H1 (cell line): ENCODE data around the gene FZD4. TPM values are rescaled to one million over a fixed set of nuclear protein-coding genes. Genes with fewer than 3 reads are reported as not detected.
A peak's percentile ranks its signal among the peaks of the same experiment; 100 is the strongest.

Source experiments
- CTCF ChIA-PET: fragments of 300-600 bp; sonication (Branson Sonifier 250); formaldehyde crosslinking; loops from one replicate; lab custom pipeline; 2021; ENCODE audit not compliant: partially characterized antibody; lab: Charles Lee
- POLR2A ChIA-PET: fragments of 300-600 bp; sonication (Branson Sonifier 250); formaldehyde crosslinking; loops from one replicate; lab custom pipeline; 2021; ENCODE audit warnings: inconsistent platforms; ENCODE audit not compliant: partially characterized antibody; lab: Charles Lee
- DNase-seq, 2 experiments: peaks; one replicate each; pipeline versions ENCODE4 v3.0.0 to v3.0.0-alpha.2; 2010 to 2022; ENCODE audit warnings: low spot score in 2 of 2, low read depth in 1 of 2, mixed read lengths in 1 of 2
- FAIRE-seq: peaks from 2 replicates; lab custom pipeline; 2011; peaks lifted over from hg19 to GRCh38; lab: Jason Lieb, UNC
- H2AFZ ChIP-seq: 2 replicates; pipeline ENCODE4 v1.8.1; 2012; ENCODE audit warnings: low read length, inconsistent platforms
- H2AK5ac ChIP-seq: 2 replicates; pipeline ENCODE4 v1.6.1; 2013; ENCODE audit warnings: low read depth, low read length
- H2BK120ac ChIP-seq: replicated peaks from 2 replicates; pipeline ENCODE3; 2013; ENCODE audit warnings: low read depth, low read length, inconsistent platforms
- H2BK12ac ChIP-seq: 2 replicates; pipeline ENCODE4 v1.6.1; 2013; ENCODE audit warnings: low read depth, low read length
- H2BK15ac ChIP-seq: 2 replicates; pipeline ENCODE4 v1.6.1; 2013; ENCODE audit warnings: low read length
- H2BK20ac ChIP-seq: 2 replicates; pipeline ENCODE4 v1.6.1; 2013; ENCODE audit warnings: low read length
- H2BK5ac ChIP-seq: 2 replicates; pipeline ENCODE4 v1.6.1; 2013; ENCODE audit warnings: low read depth, low read length
- H3K14ac ChIP-seq: 2 replicates; pipeline ENCODE4 v1.6.1; 2013; ENCODE audit warnings: inconsistent platforms; ENCODE audit not compliant: insufficient read length
- H3K18ac ChIP-seq: 2 replicates; pipeline ENCODE4 v1.6.1; 2013; ENCODE audit warnings: low read length; ENCODE audit errors: extremely low read depth
- H3K23ac ChIP-seq: 2 replicates; pipeline ENCODE4 v1.6.1; 2013; ENCODE audit warnings: inconsistent platforms; ENCODE audit not compliant: insufficient read length
- H3K23me2 ChIP-seq: 2 replicates; pipeline ENCODE4 v1.6.1; 2013; ENCODE audit warnings: low read depth, low read length
- H3K27ac ChIP-seq: 2 replicates; pipeline ENCODE4 v1.6.1; 2011; ENCODE audit warnings: low read depth, low read length, inconsistent platforms
- H3K27me3 ChIP-seq, 4 experiments: replicated peaks in 1 of 4; 1 replicate in 1 of 4; 2 replicates in 3 of 4; pipeline versions ENCODE4 v1.6.1 to v1.8.1; 2011 to 2013; ENCODE audit warnings: low read length in 3 of 4, mild to moderate bottlenecking in 3 of 4, inconsistent platforms in 2 of 4, mixed read lengths in 2 of 4, moderate library complexity in 1 of 4; ENCODE audit not compliant: control insufficient read depth in 3 of 4, insufficient read depth in 3 of 4; ENCODE audit errors: extremely low read depth in 1 of 4
- H3K36me3 ChIP-seq, 4 experiments: 2 replicates each; pipeline versions ENCODE4 v1.6.1 to v1.8.1; 2011 to 2013; ENCODE audit warnings: mild to moderate bottlenecking in 4 of 4, low read length in 3 of 4, moderate library complexity in 2 of 4, control low read depth in 1 of 4, inconsistent platforms in 1 of 4; ENCODE audit not compliant: insufficient read depth in 4 of 4, control insufficient read depth in 2 of 4
- H3K4ac ChIP-seq: replicated peaks from 2 replicates; pipeline ENCODE3; 2013; ENCODE audit warnings: low read length, low read depth, mixed read lengths, inconsistent platforms; ENCODE audit not compliant: insufficient read length
- H3K4me1 ChIP-seq, 4 experiments: replicated peaks in 1 of 4; 1 replicate in 1 of 4; 2 replicates in 3 of 4; pipeline versions ENCODE4 v1.6.1 to v1.8.1; 2011 to 2013; ENCODE audit warnings: low read length in 3 of 4, inconsistent platforms in 2 of 4, mixed read lengths in 1 of 4; ENCODE audit not compliant: insufficient read depth in 4 of 4, control insufficient read depth in 3 of 4
- H3K4me2 ChIP-seq, 2 experiments: 2 replicates each; pipeline versions ENCODE4 v1.6.1 to v1.8.1; 2011 to 2013; ENCODE audit warnings: low read depth in 2 of 2, low read length in 2 of 2, control low read depth in 1 of 2, inconsistent platforms in 1 of 2, mild to moderate bottlenecking in 1 of 2; ENCODE audit not compliant: insufficient read depth in 1 of 2
- H3K4me3 ChIP-seq, 4 experiments: fragments of 200-600, 300-600 bp in 1 of 4; sonication (generic), shearing (Covaris generic), sonication (Bioruptor Twin) in 1 of 4; 2 replicates each; pipeline versions ENCODE4 v1.5.1 to v1.8.1; 2011 to 2016; ENCODE audit warnings: low read length in 4 of 4, low read depth in 3 of 4, control low read depth in 2 of 4, inconsistent platforms in 2 of 4, mild to moderate bottlenecking in 2 of 4, mixed read lengths in 1 of 4, moderate library complexity in 1 of 4; ENCODE audit not compliant: insufficient read depth in 2 of 4; ENCODE audit errors: extremely low read depth in 1 of 4
- H3K56ac ChIP-seq: replicated peaks from 2 replicates; pipeline ENCODE3; 2013; ENCODE audit warnings: low read depth, mild to moderate bottlenecking, mixed read lengths, low read length, inconsistent platforms; ENCODE audit not compliant: insufficient read length
- H3K79me1 ChIP-seq: 2 replicates; pipeline ENCODE4 v1.6.1; 2013; ENCODE audit warnings: low read depth, low read length, control low read depth
- H3K79me2 ChIP-seq, 2 experiments: 2 replicates each; pipeline versions ENCODE4 v1.6.1 to v1.8.1; 2012 to 2013; ENCODE audit warnings: low read length in 2 of 2, mild to moderate bottlenecking in 2 of 2, inconsistent platforms in 1 of 2; ENCODE audit not compliant: insufficient read depth in 2 of 2, control insufficient read depth in 1 of 2
- H3K9ac ChIP-seq, 4 experiments: replicated peaks in 1 of 4; 1 replicate in 1 of 4; 2 replicates in 3 of 4; pipeline versions ENCODE4 v1.6.1 to v1.8.1; 2011 to 2013; ENCODE audit warnings: low read depth in 3 of 4, low read length in 3 of 4, control low read depth in 2 of 4, mild to moderate bottlenecking in 2 of 4, moderate library complexity in 2 of 4, inconsistent platforms in 1 of 4; ENCODE audit errors: extremely low read depth in 1 of 4
- H3K9me3 ChIP-seq, 2 experiments: 2 replicates each; pipeline versions ENCODE4 v1.6.1 to v1.8.1; 2012 to 2013; ENCODE audit warnings: mild to moderate bottlenecking in 2 of 2, moderate library complexity in 2 of 2, control low read depth in 1 of 2, inconsistent platforms in 1 of 2, low read depth in 1 of 2, low read length in 1 of 2, mixed read lengths in 1 of 2; ENCODE audit not compliant: insufficient read depth in 2 of 2
- H4K20me1 ChIP-seq, 2 experiments: replicated peaks in 1 of 2; 2 replicates each; pipeline versions ENCODE3 to v1.8.1; 2011 to 2013; ENCODE audit warnings: inconsistent platforms in 2 of 2, low read length in 2 of 2, mild to moderate bottlenecking in 1 of 2; ENCODE audit not compliant: insufficient read depth in 2 of 2, control insufficient read depth in 1 of 2
- H4K5ac ChIP-seq: 2 replicates; pipeline ENCODE4 v1.6.1; 2013; ENCODE audit warnings: low read length, low read depth, mixed read lengths, inconsistent platforms; ENCODE audit not compliant: insufficient read length
- H4K8ac ChIP-seq: 2 replicates; pipeline ENCODE4 v1.8.0; 2013; ENCODE audit warnings: mild to moderate bottlenecking, moderate library complexity, low read length, inconsistent platforms; ENCODE audit not compliant: insufficient read depth; ENCODE audit errors: extremely low read depth
- H4K91ac ChIP-seq: replicated peaks from 2 replicates; pipeline ENCODE3; 2013; ENCODE audit warnings: low read length, mixed read lengths, inconsistent platforms; ENCODE audit not compliant: insufficient read length
- CBX5 ChIP-seq: fragments of 300-800, 300-1000 bp; sonication (generic); IDR thresholded peaks from 2 replicates; pipeline ENCODE4 v1.7.1; 2016; ENCODE audit warnings: antibody characterized with exemption, low read length, low read depth
- EZH2 ChIP-seq: fragments of 200-600 bp; sonication (generic); IDR thresholded peaks from 2 replicates; pipeline ENCODE4 v1.7.1; 2012; ENCODE audit warnings: low read depth, mild to moderate bottlenecking, moderate library complexity, low read length, inconsistent platforms; ENCODE audit not compliant: severe bottlenecking
- KDM1A ChIP-seq: fragments of 200-600, 300-600 bp; sonication (generic); IDR thresholded peaks from 2 replicates; pipeline ENCODE4 v1.7.1; 2016; ENCODE audit warnings: mild to moderate bottlenecking, low read length, borderline replicate concordance
- PHF8 ChIP-seq: fragments of 200-600 bp; sonication (generic); conservative IDR thresholded peaks from 2 replicates; pipeline ENCODE4 v1.7.1; 2012; ENCODE audit warnings: low read depth, mild to moderate bottlenecking, inconsistent platforms, low read length, moderate library complexity
- POU5F1 ChIP-seq: IDR thresholded peaks from 2 replicates; pipeline ENCODE4 v1.6.1; 2011; ENCODE audit warnings: low read depth, mild to moderate bottlenecking, low read length, moderate library complexity
- RAD21 ChIP-seq, 2 experiments: IDR thresholded peaks in 1 of 2; conservative IDR thresholded peaks in 1 of 2; 2 replicates each; pipeline ENCODE4 v1.6.1; 2011; ENCODE audit warnings: low read depth in 2 of 2, low read length in 2 of 2, improper control_type of control experiment in 1 of 2, inconsistent platforms in 1 of 2, mild to moderate bottlenecking in 1 of 2, moderate library complexity in 1 of 2
- SRF ChIP-seq: IDR thresholded peaks from 2 replicates; pipeline ENCODE4 v1.6.1; 2011; ENCODE audit warnings: mild to moderate bottlenecking, low read depth, low read length, moderate library complexity
- TBP ChIP-seq: IDR thresholded peaks from 2 replicates; pipeline ENCODE4 v1.6.1; 2011; ENCODE audit warnings: low read depth, low read length, improper control_type of control experiment
- WGBS, 2 experiments: shearing (Covaris generic) in 1 of 2; methylation state at CpG; one replicate each; pipeline versions ENCODE4 v1.1.6 to v1.1.7; 2013 to 2015; ENCODE audit warnings: low lambda C conversion rate in 2 of 2, mixed read lengths in 2 of 2, inconsistent platforms in 1 of 2, low coverage in 1 of 2, missing lambda C conversion rate in 1 of 2; ENCODE audit not compliant: insufficient replicate concordance in 2 of 2, insufficient coverage in 1 of 2, insufficient read length in 1 of 2; ENCODE audit errors: extremely low coverage in 1 of 2, missing lambda C conversion rate in 1 of 2; 5-methylcytosine and 5-hydroxymethylcytosine counted together
- polyA plus RNA-seq, 7 experiments: library from polyadenylated mRNA; depleted of rRNA in 3 of 7; stranded (reverse) in 5 of 7; unstranded in 2 of 7; fragments of >200 nt in 5 of 7; fragments of 200-250 nt in 2 of 7; gene quantifications; 1 replicate in 5 of 7; 2 replicates in 1 of 7; 4 replicates in 1 of 7; pipeline versions ENCODE4 v1.2.1 to v1.2.3, GENCODE V29; 2011 to 2013; ENCODE audit warnings: missing spikeins in 2 of 7, mixed read lengths in 2 of 7
- total RNA-seq: library from RNA; stranded (reverse); fragmentation: NEBNext Ultra II Directional; extraction: Animal tissue kit (Norgen Biotek cat#: 25700); gene quantifications from 2 replicates; pipeline ENCODE4 v1.2.1, GENCODE V29; 2021
- TF ChIP-seq, protein P1 (sequence below), 3 experiments: IDR thresholded peaks; 1 replicate in 2 of 3; 2 replicates in 1 of 3; pipeline versions ENCODE4 v1.5.1 to v1.6.1; 2011; ENCODE audit warnings: low read length in 3 of 3, mild to moderate bottlenecking in 3 of 3, inconsistent platforms in 2 of 3, low read depth in 1 of 3, moderate library complexity in 1 of 3; ENCODE audit not compliant: insufficient read depth in 1 of 3; ENCODE audit errors: control extremely low read depth in 1 of 3

Gene FZD4
- total and polyA plus RNA-seq, 2 of the 8 experiments (the other 6 are each of a cell fraction or from before 2014, with no cell fraction given) = 3.1 to 7.1 TPM

DNA sequence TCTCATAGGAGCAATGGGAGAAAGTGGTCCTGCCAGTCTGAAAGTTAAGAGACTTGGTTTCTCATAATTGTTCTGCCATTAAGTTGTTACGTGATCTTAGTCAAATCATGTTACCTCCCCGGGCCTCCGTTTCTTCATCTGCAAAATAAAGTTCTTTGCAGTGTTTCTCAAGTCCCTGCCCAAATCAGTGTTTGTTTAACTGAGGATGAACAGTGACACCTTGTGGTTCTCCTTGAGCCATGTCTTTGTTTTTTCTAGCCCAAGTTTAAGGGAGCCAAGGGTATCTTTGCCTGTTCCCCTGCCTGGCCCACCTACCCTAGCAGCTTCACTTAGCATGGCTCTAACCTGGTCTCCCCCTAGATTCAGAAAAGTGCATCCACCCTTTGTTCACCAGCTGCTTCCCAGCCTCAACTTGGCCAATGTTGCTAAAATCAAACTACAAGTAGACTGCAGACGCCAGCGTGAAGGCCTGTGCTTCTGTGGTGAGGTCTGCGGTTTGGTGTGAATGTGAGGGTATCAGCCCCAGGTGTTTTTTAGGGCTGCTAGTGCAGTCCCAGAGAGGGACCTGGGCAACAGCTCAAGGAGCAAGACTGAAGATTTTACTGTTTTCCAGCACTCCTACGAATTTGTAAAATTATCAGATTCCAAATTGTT lies 35.5 kb downstream of the FZD4 start:
- H3K9ac ChIP-seq = no peak overlapping the region

More for the DNA sequence above, 35.5 kb downstream of the FZD4 start:
- H2AFZ ChIP-seq = peak overlapping the region; percentile 18; the same call in 1 of the 2 replicates
- H2BK15ac ChIP-seq = no peak overlapping the region
- WGBS, 2 experiments = 65% methylated on average over 7 of the region's 7 CpGs; no CpG with 5 or more reads in 1 of the 2 experiments
- no peak overlapping the region for H2BK120ac ChIP-seq
- H2BK12ac ChIP-seq = no peak overlapping the region
- H4K91ac ChIP-seq = peak overlapping the region; percentile 67
- H3K27me3 ChIP-seq = no peaks in the 10 kb centered on the region
- no peak overlapping the region for H3K23ac ChIP-seq
- no peaks in the 10 kb centered on the region for H4K20me1 ChIP-seq
- H3K36me3 ChIP-seq = no peaks in the 10 kb centered on the region
- no peak overlapping the region for H3K4me3 ChIP-seq
- ChIA-PET CTCF (interaction anchor here (0.6 to 9.8 kb wide), 16 partner anchors 9 to 466 kb away, joined by 3 to 152 read pairs (median 4); partner anchors contain the start of gene PRSS23), POLR2A (no interaction called here)
- peaks cover 0 to 10% (median 3%) of the 10 kb centered on the region in 4 experiments; a peak in 4 of 7 replicates for H3K4me1 ChIP-seq
- H4K5ac ChIP-seq = no peak overlapping the region
- no peak overlapping the region for H3K27ac ChIP-seq
- no peak overlapping the region for H3K56ac ChIP-seq
- H3K18ac ChIP-seq = no peak overlapping the region
- no peaks in the 10 kb centered on the region for H3K9me3 ChIP-seq
- H3K4ac ChIP-seq = no peak overlapping the region
- no peaks in the 10 kb centered on the region for H3K79me1 ChIP-seq
- H3K4me2 ChIP-seq = no peak overlapping the region
- no peak overlapping the region for H2BK20ac ChIP-seq
- H3K79me2 ChIP-seq = no peaks in the 10 kb centered on the region
- no peak overlapping the region for H2BK5ac ChIP-seq
- no peak for TF ChIP-seq CBX5
- TF ChIP-seq PHF8 = no peak
- no peak for TF ChIP-seq SRF
- no peak for TF ChIP-seq TBP
- TF ChIP-seq EZH2 = no peak
- TF ChIP-seq, protein P1, sequence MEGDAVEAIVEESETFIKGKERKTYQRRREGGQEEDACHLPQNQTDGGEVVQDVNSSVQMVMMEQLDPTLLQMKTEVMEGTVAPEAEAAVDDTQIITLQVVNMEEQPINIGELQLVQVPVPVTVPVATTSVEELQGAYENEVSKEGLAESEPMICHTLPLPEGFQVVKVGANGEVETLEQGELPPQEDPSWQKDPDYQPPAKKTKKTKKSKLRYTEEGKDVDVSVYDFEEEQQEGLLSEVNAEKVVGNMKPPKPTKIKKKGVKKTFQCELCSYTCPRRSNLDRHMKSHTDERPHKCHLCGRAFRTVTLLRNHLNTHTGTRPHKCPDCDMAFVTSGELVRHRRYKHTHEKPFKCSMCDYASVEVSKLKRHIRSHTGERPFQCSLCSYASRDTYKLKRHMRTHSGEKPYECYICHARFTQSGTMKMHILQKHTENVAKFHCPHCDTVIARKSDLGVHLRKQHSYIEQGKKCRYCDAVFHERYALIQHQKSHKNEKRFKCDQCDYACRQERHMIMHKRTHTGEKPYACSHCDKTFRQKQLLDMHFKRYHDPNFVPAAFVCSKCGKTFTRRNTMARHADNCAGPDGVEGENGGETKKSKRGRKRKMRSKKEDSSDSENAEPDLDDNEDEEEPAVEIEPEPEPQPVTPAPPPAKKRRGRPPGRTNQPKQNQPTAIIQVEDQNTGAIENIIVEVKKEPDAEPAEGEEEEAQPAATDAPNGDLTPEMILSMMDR (IDR thresholded peaks at IDR 0.05; ENCODE audit: control extremely low read depth in 1 of 3, insufficient read depth in 1 of 3, low read depth in 1 of 3, low read length in 3 of 3) = peak in 2 of 3 experiments; percentile 79 to 87; a peak in 3 of 4 replicates
- TF ChIP-seq RAD21 (IDR thresholded peaks at IDR 0.05 in 1 of 2, conservative IDR thresholded peaks at IDR 0.05 in 1 of 2; ENCODE audit: low read depth in 2 of 2, low read length in 2 of 2) = peak; percentile 89 to 91
- no peak for TF ChIP-seq KDM1A
- TF ChIP-seq POU5F1 = no peak
- no peak overlapping the region for H3K14ac ChIP-seq
- FAIRE-seq = peak; percentile 99
- H3K23me2 ChIP-seq = no peaks in the 10 kb centered on the region
- no peak overlapping the region for H4K8ac ChIP-seq
- DNase-seq = no peak
- no peak overlapping the region for H2AK5ac ChIP-seq
